Left colon (tissue), 2 donors: ENCODE results near the gene PLCB4. TPM values are rescaled to one million over a fixed set of nuclear protein-coding genes. Genes with fewer than 3 reads are reported as not detected.

Experiments
- ATAC-seq: fragments of 200-7000 bp; cut with Tn5 transposase; one replicate; pipeline ENCODE4 v1.9.1; 2020; ENCODE audit warnings: mild to moderate bottlenecking, moderate library complexity
- DNase-seq, 2 donors: peaks; one replicate each; pipeline ENCODE4 v3.0.0-alpha.2; 2020
- intact Hi-C, 2 donors: fragments of 100-400 bp; cut with DNase I in 1 of 2; cut with micrococcal nuclease in 1 of 2; formaldehyde crosslinking; loops; one replicate each; pipeline versions ENCODE4 v1.11.2 to v1.14.0; 2022; cut with DNase I, micrococcal nuclease
- total RNA-seq, 2 donors: library from RNA; stranded (reverse); fragmentation: NEBNext Ultra II Directional; extraction: Animal tissue kit (Norgen Biotek cat#: 25700); gene quantifications; one replicate each; pipeline ENCODE4 v1.2.1, GENCODE V29; 2021
- donor health status: DM: no; HTN: no; CAD: no.
- donor health status: DM: yes; HTN: yes; CAD: no.

The PLCB4 gene
- total RNA-seq, 2 donors from 2014 or later: 45.3 to 58.2 TPM

GRCh38 chr20:9395971-9396370 lies 327.1 kb downstream of the PLCB4 start:
- ATAC-seq: no peak
- no peak for DNase-seq
- intact Hi-C loops: no loop called here

DNA sequence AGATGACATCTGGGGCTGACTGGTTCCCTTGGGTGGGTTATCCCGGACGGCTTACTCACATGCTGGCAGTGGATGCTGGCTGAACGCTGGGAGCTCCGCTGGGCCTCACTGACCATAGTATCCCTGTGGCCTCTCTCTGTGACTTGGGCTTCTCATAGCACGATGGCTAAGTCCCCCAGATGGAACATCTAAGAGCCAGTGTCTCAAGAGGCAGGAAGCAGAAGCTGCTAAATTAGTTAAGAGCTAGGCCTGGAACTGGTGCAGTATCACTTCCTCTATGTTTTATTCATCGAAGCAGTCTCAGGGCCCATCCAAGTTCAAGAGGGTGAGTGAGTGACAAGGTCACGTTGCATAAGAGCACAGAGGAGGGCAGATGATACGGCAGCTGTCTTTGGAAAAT lies 329.0 kb downstream of the PLCB4 start:
- DNase-seq: peak in 1 of 2 donors; percentile 35
- intact Hi-C loops: no loop called here
- no peak for ATAC-seq

- intact Hi-C loops: no loop called here
- ATAC-seq: no peak
Observed at GRCh38 chr20:9398882-9399281, 330.0 kb downstream of the PLCB4 start.

GRCh38 chr20:9399322-9399721 lies 330.4 kb downstream of the PLCB4 start:
- intact Hi-C loops: no loop called here
- no peak for ATAC-seq
- no peak for DNase-seq

More at GRCh38 chr20:9398882-9399281, 330.0 kb downstream of the PLCB4 start:
- no peak for DNase-seq

GRCh38 chr20:9400171-9401025 lies 331.5 kb downstream of the PLCB4 start:
- intact Hi-C loops: no loop called here
- ATAC-seq (no peak), DNase-seq (no peak)

GRCh38 chr20:9401371-9401770 lies 332.5 kb downstream of the PLCB4 start:
- DNase-seq (no peak), ATAC-seq (no peak)
- intact Hi-C loops: no loop called here

DNA sequence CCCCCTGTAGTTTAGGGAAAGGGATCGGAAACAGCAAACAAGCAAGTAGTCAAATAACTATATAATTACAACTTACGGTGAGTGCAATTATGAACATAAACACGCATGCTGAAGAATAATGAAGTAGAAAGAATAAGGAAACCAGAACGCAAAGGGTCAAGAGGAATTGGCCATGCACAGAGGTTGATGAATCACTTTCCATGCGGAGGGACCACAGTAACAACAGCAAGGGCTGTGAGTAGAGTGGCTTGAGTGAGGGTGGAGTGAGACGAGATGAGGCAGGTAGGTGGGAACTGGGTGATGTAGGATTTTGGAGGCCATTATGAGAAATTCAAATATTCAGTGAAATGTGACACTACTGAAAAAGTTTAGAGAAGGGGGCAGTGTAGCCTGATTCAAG lies 333.3 kb downstream of the PLCB4 start:
- ATAC-seq (no peak), DNase-seq (no peak)
- intact Hi-C loops: no loop called here

DNA sequence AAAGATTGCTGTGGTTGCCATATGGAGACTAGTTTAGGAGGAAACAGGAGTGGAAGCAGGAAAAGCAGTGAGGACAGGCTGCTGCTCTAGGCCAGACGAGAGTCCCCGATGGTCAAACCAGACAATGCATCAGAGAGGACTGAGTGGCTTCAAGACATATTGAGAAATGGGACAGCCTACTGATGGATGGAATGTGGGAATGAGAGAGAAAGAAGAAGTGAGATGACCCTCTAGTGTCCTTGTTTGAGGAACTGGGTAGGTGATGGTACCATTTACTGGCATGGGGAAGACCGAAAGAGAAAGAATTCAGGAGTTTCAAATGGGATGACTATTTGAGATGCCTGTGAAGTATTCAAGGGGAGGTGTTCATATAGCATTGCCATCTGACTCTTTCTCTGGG lies 333.7 kb downstream of the PLCB4 start:
- DNase-seq (no peak), ATAC-seq (no peak)
- intact Hi-C loops: no loop called here

GRCh38 chr20:9403448-9403847 lies 334.6 kb downstream of the PLCB4 start:
- ATAC-seq (no peak), DNase-seq (no peak)
- intact Hi-C loops: no loop called here

- intact Hi-C loops: loop anchor here in 1 of 2 donors (5.0 kb wide), 1 partner anchor 199 kb away; no protein-coding TSS in a partner anchor
- peak; percentile 86 for ATAC-seq
- peak in 1 of 2 donors; percentile 52 for DNase-seq
Observed at GRCh38 chr20:9407805-9408421, 339.0 kb downstream of the PLCB4 start.

DNA sequence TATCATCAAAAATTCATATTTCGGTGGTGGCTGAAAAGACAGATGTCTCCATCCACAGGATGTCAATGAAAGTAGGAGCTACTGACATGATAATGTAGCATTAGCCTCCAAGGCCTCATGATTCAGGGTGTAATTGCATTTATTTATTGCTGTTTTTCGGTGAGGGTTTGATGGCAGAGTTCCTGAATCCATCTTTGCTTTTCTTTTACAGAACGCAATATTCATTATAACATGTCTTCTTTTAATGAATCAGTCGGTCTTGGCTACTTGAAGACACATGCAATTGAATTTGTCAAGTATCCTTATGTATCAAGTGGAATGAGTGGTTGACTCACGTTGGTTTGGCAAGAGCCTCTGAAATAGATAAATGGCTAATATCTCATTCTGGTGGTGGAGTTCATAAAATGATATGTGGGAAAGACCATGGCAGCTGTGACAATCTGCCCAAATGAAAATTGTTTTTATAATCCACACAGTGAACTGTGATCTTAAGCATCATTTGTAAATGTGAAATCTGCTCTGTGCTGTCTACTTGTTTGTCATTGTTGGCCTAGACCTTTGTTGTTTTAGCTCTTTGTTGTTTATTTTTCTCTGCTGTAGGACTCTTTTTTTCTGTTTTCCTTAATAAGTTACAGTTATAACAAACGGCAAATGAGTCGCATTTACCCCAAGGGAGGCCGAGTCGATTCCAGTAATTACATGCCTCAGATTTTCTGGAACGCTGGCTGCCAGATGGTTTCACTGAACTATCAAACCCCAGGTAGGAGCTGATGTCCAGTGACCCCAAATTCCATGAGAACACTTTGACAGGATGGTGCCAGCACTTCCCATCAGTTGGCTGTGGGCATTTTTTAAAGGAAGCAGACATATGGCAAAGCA lies 339.8 kb downstream of the PLCB4 start:
- ATAC-seq (no peak), DNase-seq (no peak)
- intact Hi-C loops: loop anchor here in 1 of 2 donors (5.0 kb wide), 1 partner anchor 199 kb away; no protein-coding TSS in a partner anchor

DNA sequence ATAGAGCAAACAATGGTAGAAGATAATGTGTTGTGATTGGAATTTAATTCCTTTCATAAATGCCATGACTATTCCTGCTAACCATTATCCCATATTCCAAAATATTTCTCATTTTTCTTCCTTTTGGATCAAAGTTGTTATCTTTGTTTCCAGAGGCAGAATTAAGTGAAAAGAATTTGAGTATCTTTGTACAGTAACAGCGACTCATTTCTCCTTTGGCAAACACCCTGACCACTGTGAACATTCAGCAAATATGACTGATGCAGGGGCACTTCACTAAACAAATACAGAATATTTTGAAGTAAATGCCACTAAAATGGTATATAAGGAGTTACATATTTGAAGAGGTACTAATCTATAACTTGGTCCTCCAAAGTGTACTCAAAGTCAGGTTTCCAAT lies 340.5 kb downstream of the PLCB4 start:
- DNase-seq (no peak), ATAC-seq (no peak)
- intact Hi-C loops: loop anchor here in 1 of 2 donors (5.0 kb wide), 1 partner anchor 198 kb away; no protein-coding TSS in a partner anchor

DNA sequence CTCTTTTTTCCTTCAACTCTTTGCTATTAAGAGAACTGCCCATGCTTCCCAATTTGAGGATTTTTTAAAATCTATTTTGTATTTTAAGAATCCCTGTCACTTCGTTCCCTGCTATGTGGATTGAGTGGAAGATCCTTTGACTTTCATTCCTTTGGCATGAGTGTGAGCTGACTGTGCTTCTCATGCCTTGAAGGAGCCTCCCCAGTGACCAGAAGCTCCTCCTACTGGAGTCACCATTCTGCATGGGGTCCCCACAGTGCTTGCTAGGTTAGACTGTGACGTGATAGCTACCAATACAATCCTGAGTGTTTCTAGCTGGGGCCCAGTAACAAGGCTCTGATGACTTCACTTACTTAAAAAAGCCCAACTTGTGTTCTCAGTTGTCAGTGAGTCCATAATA lies 341.1 kb downstream of the PLCB4 start:
- intact Hi-C loops: loop anchor here (5.0 kb wide), 1 partner anchor 197 kb away; no protein-coding TSS in a partner anchor
- ATAC-seq (no peak), DNase-seq (no peak)

DNA sequence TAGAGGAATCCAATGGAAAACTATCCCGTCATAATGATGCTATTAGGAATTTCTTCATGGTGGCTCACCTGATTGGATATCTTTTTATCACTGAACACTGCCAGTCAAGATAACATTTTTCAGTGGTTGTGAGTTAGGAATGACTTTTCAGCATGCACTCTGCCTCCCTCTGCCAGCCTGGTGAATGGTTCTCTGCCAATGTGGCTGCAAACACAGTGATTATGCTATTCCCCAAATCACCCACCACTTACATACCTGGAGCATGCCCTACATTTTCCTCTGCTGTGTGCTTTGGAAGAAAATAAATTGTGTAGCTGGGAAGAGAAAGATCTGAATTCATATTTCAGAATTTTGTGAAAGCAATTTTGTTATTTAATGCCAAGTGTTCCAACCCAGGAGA lies 342.9 kb downstream of the PLCB4 start:
- no peak for ATAC-seq
- intact Hi-C loops: loop anchor here in 1 of 2 donors (5.0 kb wide), 1 partner anchor 195 kb away; no protein-coding TSS in a partner anchor

DNA sequence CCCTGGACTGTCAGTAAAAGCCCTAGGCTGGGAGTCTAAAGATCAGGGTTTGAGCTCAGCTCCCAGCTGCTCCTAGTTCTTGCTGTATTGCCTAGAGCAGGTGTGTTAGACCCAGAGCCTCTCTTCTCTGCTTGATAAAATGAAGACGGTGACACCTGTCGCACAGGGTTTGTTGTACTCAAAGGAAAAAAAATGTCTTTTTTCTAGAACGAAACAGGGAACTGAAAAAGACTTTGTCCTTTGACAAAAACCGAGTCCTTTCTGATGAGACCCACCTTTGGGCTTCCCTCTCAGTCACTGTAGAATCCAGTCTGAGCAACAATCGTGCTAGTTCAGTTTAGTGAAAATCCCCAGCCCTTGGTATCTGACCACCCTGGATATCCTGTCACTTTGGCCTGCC lies 343.4 kb downstream of the PLCB4 start:
- ATAC-seq (no peak), DNase-seq (no peak)

More for the DNA sequence above, 342.9 kb downstream of the PLCB4 start:
- DNase-seq: no peak

GRCh38 chr20:9413001-9413400 lies 344.1 kb downstream of the PLCB4 start:
- DNase-seq: no peak
- intact Hi-C loops: loop anchor here in 1 of 2 donors (5.0 kb wide), 1 partner anchor 194 kb away; no protein-coding TSS in a partner anchor
- ATAC-seq: no peak

More for the DNA sequence above, 343.4 kb downstream of the PLCB4 start:
- intact Hi-C loops: loop anchor here in 1 of 2 donors (5.0 kb wide), 1 partner anchor 195 kb away; no protein-coding TSS in a partner anchor

DNA sequence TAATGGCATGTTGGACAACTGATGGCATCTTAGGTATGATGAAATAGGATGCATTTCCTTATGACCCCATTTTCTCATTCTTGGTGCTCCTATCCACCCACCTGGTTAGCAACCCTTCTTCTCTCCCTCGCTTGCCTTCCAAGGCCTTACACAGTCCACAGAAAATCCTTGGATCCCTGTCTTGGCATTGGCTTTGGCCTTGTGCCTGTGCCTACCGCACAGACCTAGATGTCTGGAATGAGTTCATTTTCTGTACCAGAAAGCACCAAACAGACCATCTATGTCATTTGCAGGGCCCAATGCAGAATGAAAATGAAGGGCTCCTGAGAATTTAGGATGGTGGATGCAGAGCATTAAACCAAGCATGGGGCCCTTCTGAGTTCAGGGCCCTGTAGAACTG lies 346.5 kb downstream of the PLCB4 start:
- ATAC-seq (no peak), DNase-seq (no peak)
- intact Hi-C loops: no loop called here

GRCh38 chr20:9416421-9416820 lies 347.5 kb downstream of the PLCB4 start:
- DNase-seq: no peak
- intact Hi-C loops: no loop called here
- no peak for ATAC-seq

DNA sequence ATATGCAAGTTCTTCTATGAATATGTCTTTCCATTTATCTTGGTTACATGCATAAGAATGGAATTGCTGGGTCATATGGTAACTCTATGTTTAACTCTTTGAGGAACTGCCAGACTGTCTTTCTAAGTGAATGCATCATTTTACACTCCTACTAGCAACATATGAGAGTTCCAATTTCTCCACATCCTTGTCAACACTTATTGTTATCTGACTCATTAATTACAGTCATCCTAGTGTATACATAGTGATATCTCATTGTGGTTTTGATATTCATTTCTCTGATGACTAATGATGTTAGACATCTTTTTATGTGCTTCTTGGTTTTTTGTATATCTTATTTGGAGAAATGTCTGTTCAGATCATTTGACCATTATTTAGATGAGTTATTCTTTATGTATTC lies 348.8 kb downstream of the PLCB4 start:
- DNase-seq (no peak), ATAC-seq (no peak)
- intact Hi-C loops: no loop called here
